ENCODE results near the gene NBEAL2.
A peak's percentile ranks its signal among the peaks of the same experiment; 100 is the strongest.

The NBEAL2 gene

GRCh38 chr3:46943237-46944187 lies 36.0 kb upstream of the NBEAL2 start:
- DNase-seq: no peak
- in situ Hi-C loops (cut with MboI; ENCODE audit: low pct_unique_long_range_greater_than_20kb, low sequenced_read_pairs): no loop called here

GRCh38 chr3:46944191-46944590 lies 35.3 kb upstream of the NBEAL2 start:
- DNase-seq: no peak
- in situ Hi-C loops (cut with MboI; ENCODE audit: low pct_unique_long_range_greater_than_20kb, low sequenced_read_pairs): no loop called here

- no peak for DNase-seq
These were observed 33.0 kb upstream of the NBEAL2 start for GRCh38 chr3:46946416-46946815.

GRCh38 chr3:46946856-46947545 lies 32.5 kb upstream of the NBEAL2 start:
- DNase-seq: no peak
- in situ Hi-C loops (cut with MboI; ENCODE audit: low pct_unique_long_range_greater_than_20kb, low sequenced_read_pairs): no loop called here

More at GRCh38 chr3:46946416-46946815, 33.0 kb upstream of the NBEAL2 start:
- in situ Hi-C loops (cut with MboI; ENCODE audit: low pct_unique_long_range_greater_than_20kb, low sequenced_read_pairs): no loop called here

- in situ Hi-C loops (cut with MboI; ENCODE audit: low pct_unique_long_range_greater_than_20kb, low sequenced_read_pairs): no loop called here
- DNase-seq: no peak
These were observed 31.9 kb upstream of the NBEAL2 start for GRCh38 chr3:46947546-46947901.

- peak; percentile 59 for DNase-seq
- in situ Hi-C loops (cut with MboI; ENCODE audit: low pct_unique_long_range_greater_than_20kb, low sequenced_read_pairs): no loop called here
These were observed 31.3 kb upstream of the NBEAL2 start for GRCh38 chr3:46947981-46948791.

- in situ Hi-C loops (cut with MboI; ENCODE audit: low pct_unique_long_range_greater_than_20kb, low sequenced_read_pairs): no loop called here
- DNase-seq: no peak
These were observed 30.4 kb upstream of the NBEAL2 start for GRCh38 chr3:46948830-46949671.

- in situ Hi-C loops (cut with MboI; ENCODE audit: low pct_unique_long_range_greater_than_20kb, low sequenced_read_pairs): no loop called here
- DNase-seq: no peak
These were observed 29.3 kb upstream of the NBEAL2 start for GRCh38 chr3:46950177-46950576.

- no peak for DNase-seq
- in situ Hi-C loops (cut with MboI; ENCODE audit: low pct_unique_long_range_greater_than_20kb, low sequenced_read_pairs): no loop called here
These were observed 28.7 kb upstream of the NBEAL2 start for GRCh38 chr3:46950650-46951241.

- in situ Hi-C loops (cut with MboI; ENCODE audit: low pct_unique_long_range_greater_than_20kb, low sequenced_read_pairs): no loop called here
- DNase-seq: no peak
These were observed 26.7 kb upstream of the NBEAL2 start for GRCh38 chr3:46952813-46953212.

- in situ Hi-C loops (cut with MboI; ENCODE audit: low pct_unique_long_range_greater_than_20kb, low sequenced_read_pairs): no loop called here
- DNase-seq: peak; percentile 93
These were observed 26.0 kb upstream of the NBEAL2 start for GRCh38 chr3:46953234-46954010.

- in situ Hi-C loops (cut with MboI; ENCODE audit: low pct_unique_long_range_greater_than_20kb, low sequenced_read_pairs): no loop called here
- DNase-seq: no peak
These were observed 25.3 kb upstream of the NBEAL2 start for GRCh38 chr3:46954178-46954577.

- in situ Hi-C loops (cut with MboI; ENCODE audit: low pct_unique_long_range_greater_than_20kb, low sequenced_read_pairs): no loop called here
- DNase-seq: no peak
These were observed 24.3 kb upstream of the NBEAL2 start for GRCh38 chr3:46955157-46955556.

- DNase-seq: no peak
- in situ Hi-C loops (cut with MboI; ENCODE audit: low pct_unique_long_range_greater_than_20kb, low sequenced_read_pairs): no loop called here
These were observed 23.6 kb upstream of the NBEAL2 start for GRCh38 chr3:46955801-46956259.

GRCh38 chr3:46957092-46957820 lies 22.2 kb upstream of the NBEAL2 start:
- in situ Hi-C loops (cut with MboI; ENCODE audit: low pct_unique_long_range_greater_than_20kb, low sequenced_read_pairs): no loop called here
- DNase-seq: no peak

GRCh38 chr3:46958467-46959160 lies 20.9 kb upstream of the NBEAL2 start:
- in situ Hi-C loops (cut with MboI; ENCODE audit: low pct_unique_long_range_greater_than_20kb, low sequenced_read_pairs): no loop called here
- no peak for DNase-seq

- DNase-seq: no peak
- in situ Hi-C loops (cut with MboI; ENCODE audit: low pct_unique_long_range_greater_than_20kb, low sequenced_read_pairs): no loop called here
These were observed 20.3 kb upstream of the NBEAL2 start for GRCh38 chr3:46959161-46959511.
